UCSD-AML1 (cell line): ENCODE data around the gene CCDC28B.

Experiments used
- DNase-seq: peaks from one replicate; lab custom pipeline; 2025; ENCODE audit not compliant: unreplicated experiment; lab: John Stamatoyannopoulos, UW

The CCDC28B gene

GRCh38 chr1:32220746-32221580 lies 20.6 kb downstream of the CCDC28B start:
- no peak for DNase-seq

- no peak for DNase-seq
Measured at GRCh38 chr1:32221581-32221979, 21.2 kb downstream of the CCDC28B start.

DNA sequence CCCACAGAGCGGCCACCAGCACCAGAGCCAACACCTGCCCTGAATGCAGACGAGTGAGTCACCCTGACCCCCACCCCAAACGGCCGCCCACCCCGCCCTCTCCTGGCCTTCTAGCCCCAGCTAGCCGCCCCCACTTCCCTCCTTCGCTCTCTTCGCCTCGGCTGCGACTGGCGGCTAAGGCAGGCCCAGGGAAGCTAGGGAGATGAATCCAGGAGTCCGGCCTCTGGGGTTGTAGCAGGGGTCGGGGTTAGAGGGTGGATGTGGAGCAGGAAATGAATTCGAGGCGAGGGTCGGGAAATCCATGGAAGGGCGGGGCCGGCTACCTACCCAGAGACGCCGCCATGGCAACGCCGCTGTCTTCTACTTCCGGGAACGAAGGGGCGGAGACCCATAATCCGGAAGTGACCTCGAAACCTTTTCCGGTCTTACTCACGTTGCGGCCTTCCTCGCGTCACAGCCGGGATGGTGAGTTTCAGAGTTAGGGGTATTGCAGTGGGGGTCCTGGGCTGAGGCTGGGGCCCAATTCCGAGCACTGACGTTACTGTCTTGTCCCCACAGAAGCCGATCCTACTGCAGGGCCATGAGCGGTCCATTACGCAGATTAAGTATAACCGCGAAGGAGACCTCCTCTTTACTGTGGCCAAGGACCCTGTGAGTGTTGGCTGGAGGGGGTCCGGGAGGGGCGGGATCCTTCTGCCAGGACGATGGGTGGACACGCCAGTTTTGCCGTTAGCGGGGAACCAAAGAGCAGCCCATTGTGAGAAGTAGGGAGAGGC lies 21.8 kb downstream of the CCDC28B start, which contains the start of the genes EIF3I and TMEM234:
TSS of gene EIF3I (plus strand) at position 428 of the 776 bp plus-strand sequence. CDS start at position 463, 35 bp downstream.
TSS of gene TMEM234 (minus strand) at position 374 of the 776 bp plus-strand sequence. CDS start at position 343, 31 bp downstream.
- DNase-seq: peak; percentile 87

- no peak for DNase-seq
Measured at GRCh38 chr1:32223683-32224082, 23.3 kb downstream of the CCDC28B start.

DNA sequence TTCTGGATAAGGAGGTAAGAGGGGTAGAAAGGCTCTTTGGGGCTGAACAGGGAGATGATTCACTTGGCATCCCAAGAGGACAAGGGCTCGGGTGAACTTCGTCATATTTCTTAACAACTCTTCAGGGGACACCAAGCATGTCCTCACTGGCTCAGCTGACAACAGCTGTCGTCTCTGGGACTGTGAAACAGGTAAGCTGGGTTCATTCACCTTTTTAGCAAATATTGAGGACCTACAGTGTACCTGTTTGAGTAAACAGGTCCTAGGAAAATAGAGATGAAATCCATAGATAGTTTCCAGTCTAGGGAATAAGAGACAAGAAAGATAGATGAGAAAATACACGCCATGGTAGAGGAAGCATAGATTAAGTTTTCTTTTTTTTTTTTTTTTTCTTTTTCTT lies 23.9 kb downstream of the CCDC28B start:
- DNase-seq: no peak

GRCh38 chr1:32228771-32229170 lies 28.4 kb downstream of the CCDC28B start:
- DNase-seq: no peak

GRCh38 chr1:32231843-32232432 lies 31.5 kb downstream of the CCDC28B start:
- no peak for DNase-seq

GRCh38 chr1:32232558-32233304 lies 32.3 kb downstream of the CCDC28B start:
- no peak for DNase-seq

GRCh38 chr1:32234792-32235191 lies 34.4 kb downstream of the CCDC28B start:
- DNase-seq: no peak

DNA sequence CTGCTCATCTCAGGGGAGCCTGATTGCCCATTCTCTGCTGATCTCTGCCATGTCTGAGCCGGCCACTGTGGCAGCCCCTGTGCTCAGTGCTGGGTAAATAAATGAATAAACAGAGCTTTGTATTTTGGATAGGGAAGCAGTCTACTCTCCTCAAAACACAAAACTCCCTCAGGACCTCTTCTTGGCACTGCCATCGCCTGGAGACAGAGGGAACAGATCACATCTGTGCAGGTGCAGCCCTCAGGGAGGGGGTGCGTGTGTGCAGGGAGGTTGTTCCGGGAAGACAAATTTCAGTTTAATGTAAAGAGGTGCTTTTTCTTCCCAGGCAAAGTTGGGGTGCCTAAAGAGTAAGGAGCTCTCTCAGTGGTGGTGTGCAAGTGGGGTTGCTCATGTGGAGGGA lies 38.9 kb downstream of the CCDC28B start:
- no peak for DNase-seq

GRCh38 chr1:32239790-32240139 lies 39.4 kb downstream of the CCDC28B start:
- no peak for DNase-seq

DNA sequence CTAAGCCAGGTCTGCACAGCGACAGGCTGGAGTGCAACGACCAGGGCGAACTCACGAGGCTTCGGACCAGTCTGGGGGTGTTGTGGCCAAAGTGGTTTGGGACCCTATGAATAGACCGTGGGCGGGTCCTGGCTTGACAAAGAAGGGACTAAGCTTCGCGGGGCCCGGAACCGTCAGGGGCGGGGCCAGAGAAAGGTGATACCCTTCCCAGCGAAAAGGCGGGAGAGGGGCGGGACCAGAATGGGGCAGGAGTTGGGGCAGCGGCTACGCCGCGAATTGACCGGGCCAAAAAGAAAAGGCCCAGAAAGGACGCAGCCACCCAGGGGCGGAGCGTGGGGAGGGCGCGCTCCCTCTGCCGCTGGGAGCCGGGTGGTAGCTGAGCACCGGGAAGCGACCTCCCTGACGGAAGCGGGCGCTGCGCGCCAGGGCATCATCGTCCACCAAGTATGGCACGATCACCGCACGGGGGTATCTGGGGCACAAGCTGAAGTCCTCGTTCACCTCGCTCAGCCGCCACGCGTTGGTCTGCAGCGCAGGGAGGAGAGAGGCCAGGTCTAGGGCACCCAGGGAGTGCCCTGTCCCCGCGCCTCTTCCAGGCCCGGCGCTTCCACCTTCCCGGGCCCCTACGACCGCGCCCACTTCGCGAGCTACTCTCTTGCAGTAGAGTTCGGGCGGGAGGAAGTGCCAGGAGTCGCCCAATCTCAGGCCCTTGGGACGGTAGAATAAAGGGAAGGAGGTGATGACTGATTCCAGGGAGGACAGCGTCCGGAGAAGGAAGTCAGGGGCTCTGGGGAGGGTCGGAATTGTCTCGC lies 40.0 kb downstream of the CCDC28B start:
- DNase-seq: peak; percentile 40

- no peak for DNase-seq
Measured at GRCh38 chr1:32241001-32241763, 40.8 kb downstream of the CCDC28B start.

DNA sequence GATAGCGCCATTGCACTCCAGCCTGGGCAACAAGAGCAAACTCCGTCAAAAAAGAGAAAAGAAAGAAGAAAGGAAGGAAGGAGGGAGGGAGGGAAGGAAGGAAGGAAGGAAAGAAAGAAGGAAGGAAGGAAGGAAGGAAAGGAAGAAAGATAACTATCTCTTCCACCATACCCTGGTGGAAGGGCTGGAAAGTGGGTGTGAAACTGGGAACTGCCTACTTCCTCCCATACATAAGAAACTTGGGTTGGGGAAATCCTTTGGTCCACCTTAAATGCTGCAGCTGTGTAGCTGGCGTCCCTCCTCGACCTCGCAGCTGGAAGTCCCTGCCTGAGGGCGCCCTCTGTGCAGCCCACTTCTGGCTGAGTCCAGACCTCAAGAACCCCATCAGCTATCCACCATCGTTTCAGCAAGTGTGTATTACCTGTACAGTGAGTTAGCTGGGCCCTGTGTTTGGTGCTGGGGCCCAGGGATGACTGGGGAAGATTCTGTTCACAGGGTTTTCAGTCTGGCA lies 42.0 kb downstream of the CCDC28B start:
- peak; percentile 43 for DNase-seq

DNA sequence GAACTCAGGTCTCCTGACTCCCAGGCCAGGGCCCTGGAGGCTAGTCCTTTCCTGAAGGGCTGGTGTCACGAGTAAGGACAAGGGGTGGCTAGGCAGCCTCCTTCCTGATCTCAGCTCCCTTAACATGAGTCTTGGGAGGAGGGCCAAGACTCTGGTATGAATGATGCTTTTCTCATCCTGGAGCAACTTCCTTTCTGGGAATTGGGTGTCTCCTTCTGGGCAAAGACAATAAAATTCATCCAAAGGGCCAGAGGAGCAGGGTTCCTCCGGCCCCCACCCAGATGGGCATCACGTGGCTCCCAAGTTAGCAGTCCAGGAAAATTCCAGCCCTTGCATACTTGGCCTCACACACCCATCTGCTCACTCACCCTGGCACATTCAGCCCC lies 46.5 kb downstream of the CCDC28B start, which contains the start of gene FAM167B:
TSS of gene FAM167B (plus strand) at position 335 of the 386 bp plus-strand sequence. CDS start 200 bp downstream, outside the sequence.
- no peak for DNase-seq

DNA sequence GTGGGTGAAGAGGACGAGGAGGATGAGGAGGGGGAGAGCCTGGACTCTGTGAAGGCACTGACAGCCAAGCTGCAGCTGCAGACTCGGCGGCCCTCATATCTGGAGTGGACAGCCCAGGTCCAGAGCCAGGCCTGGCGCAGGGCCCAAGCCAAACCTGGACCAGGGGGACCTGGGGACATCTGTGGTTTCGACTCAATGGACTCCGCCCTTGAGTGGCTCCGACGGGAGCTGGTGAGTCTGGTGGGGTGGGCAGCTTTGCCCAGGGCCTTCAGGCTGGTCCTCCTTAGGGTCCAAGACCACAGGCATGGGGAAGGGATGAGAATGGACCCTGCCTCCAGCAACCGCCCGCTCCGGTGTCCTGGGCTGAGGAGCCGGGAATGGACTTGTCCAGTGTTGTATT lies 47.1 kb downstream of the CCDC28B start:
- no peak for DNase-seq

GRCh38 chr1:32247983-32248889 lies 47.8 kb downstream of the CCDC28B start:
- DNase-seq: peak; percentile 86
